NCI-H510A treated with DMSO at 0.1 percent for 48 hours (cell line): Measurements from ENCODE around the gene TP73.
A peak's percentile ranks its signal among the peaks of the same experiment; 100 is the strongest.

Experiments
- DNase-seq: peaks from one replicate; lab custom pipeline; 2025; lab: John Stamatoyannopoulos, UW

TP73 gene

GRCh38 chr1:3653286-3653618, 936 bp downstream of the TP73 start:
- no peak for DNase-seq

- no peak for DNase-seq
These were observed 2.4 kb downstream of the TP73 start for GRCh38 chr1:3654549-3655281.

- DNase-seq = no peak
These were observed 4.3 kb downstream of the TP73 start for GRCh38 chr1:3656450-3657095.

GRCh38 chr1:3657096-3657475, 4.8 kb downstream of the TP73 start:
- no peak for DNase-seq

- DNase-seq = peak; percentile 27
These were observed 5.4 kb downstream of the TP73 start for GRCh38 chr1:3657578-3658230.

GRCh38 chr1:3658231-3658615, 5.9 kb downstream of the TP73 start:
- DNase-seq = peak; percentile 43

- DNase-seq = no peak
These were observed 6.8 kb downstream of the TP73 start for GRCh38 chr1:3659093-3659492.

GRCh38 chr1:3660704-3661103, 8.4 kb downstream of the TP73 start:
- no peak for DNase-seq

- no peak for DNase-seq
These were observed 9.3 kb downstream of the TP73 start for GRCh38 chr1:3661631-3662030.

- no peak for DNase-seq
These were observed 9.9 kb downstream of the TP73 start for GRCh38 chr1:3662080-3662671.

- peak; percentile 45 for DNase-seq
These were observed 11.8 kb downstream of the TP73 start for GRCh38 chr1:3663999-3664699.

GRCh38 chr1:3664700-3665375, 12.5 kb downstream of the TP73 start:
- DNase-seq = no peak

- no peak for DNase-seq
These were observed 15.8 kb downstream of the TP73 start for GRCh38 chr1:3668148-3668547.

GRCh38 chr1:3668585-3669300, 16.4 kb downstream of the TP73 start:
- peak; percentile 79 for DNase-seq

- no peak for DNase-seq
These were observed 17.1 kb downstream of the TP73 start for GRCh38 chr1:3669421-3669821.

GRCh38 chr1:3669971-3670431, 17.7 kb downstream of the TP73 start:
- no peak for DNase-seq

GRCh38 chr1:3670823-3671265, 18.5 kb downstream of the TP73 start:
- DNase-seq = no peak

GRCh38 chr1:3671371-3672180, 19.3 kb downstream of the TP73 start:
- DNase-seq = peak; percentile 42

GRCh38 chr1:3672231-3672970, 20.1 kb downstream of the TP73 start:
- no peak for DNase-seq
